GM13977 (cell line): ENCODE data around the gene CANT1.
A peak's percentile ranks its signal among the peaks of the same experiment; 100 is the strongest.

Experiments used
- DNase-seq: peaks from one replicate; pipeline ENCODE4 v3.0.0; 2012; ENCODE audit warnings: low spot score
- in situ Hi-C: fragments of 300-500 bp; cut with MboI; formaldehyde crosslinking; loops from one replicate; pipeline ENCODE4 v1.12.0; 2022; ENCODE audit warnings: low sequenced_read_pairs, low pct_unique_long_range_greater_than_20kb, mixed read lengths, inconsistent platforms; ENCODE audit not compliant: unreplicated experiment
- TF ChIP-seq, protein P1 (sequence below): IDR thresholded peaks from 2 replicates; pipeline ENCODE4 v1.5.1; 2012; ENCODE audit warnings: mild to moderate bottlenecking, control low read depth; ENCODE audit not compliant: insufficient read depth; ENCODE audit errors: extremely low read depth, missing control alignments

Gene CANT1

DNA sequence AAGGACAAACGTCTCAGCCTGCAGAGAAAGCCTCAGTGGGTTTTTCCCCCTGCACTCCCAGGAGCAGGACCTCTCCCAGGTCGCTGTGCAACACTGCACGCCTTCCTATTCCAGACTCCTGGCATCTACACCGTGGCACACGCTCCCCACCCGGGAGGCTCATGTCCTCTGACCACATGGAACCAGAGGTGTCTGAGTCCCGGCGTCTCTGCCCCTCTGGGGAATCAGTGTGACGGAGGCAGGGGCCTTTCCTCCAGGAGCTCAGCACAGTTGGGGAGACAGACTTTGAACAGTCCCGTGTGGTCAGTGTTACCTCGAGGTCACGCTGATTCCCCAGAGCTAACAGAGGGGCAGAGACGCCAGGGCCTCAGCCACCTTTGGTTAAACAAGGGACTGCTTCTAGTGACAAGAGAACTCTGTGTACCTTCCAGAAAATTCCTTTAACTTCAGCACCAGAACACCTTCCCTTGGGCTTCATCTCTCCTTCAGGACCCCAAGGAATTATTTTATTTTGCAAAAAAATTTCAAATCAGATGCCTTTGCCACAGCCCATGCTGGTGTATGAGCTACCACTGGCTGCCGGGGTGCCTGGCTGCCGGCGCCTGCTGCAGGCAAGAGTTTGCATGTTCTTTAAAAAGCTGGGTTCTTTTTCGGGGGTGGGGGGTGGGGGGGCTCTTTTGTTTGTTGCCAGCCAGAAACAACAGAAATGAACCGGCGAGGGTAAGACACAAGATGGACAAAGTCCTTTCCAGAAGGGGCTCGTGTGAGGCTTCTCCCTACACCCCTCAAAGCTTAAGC, 6.6 kb downstream of the CANT1 start:
- TF ChIP-seq, protein P1, sequence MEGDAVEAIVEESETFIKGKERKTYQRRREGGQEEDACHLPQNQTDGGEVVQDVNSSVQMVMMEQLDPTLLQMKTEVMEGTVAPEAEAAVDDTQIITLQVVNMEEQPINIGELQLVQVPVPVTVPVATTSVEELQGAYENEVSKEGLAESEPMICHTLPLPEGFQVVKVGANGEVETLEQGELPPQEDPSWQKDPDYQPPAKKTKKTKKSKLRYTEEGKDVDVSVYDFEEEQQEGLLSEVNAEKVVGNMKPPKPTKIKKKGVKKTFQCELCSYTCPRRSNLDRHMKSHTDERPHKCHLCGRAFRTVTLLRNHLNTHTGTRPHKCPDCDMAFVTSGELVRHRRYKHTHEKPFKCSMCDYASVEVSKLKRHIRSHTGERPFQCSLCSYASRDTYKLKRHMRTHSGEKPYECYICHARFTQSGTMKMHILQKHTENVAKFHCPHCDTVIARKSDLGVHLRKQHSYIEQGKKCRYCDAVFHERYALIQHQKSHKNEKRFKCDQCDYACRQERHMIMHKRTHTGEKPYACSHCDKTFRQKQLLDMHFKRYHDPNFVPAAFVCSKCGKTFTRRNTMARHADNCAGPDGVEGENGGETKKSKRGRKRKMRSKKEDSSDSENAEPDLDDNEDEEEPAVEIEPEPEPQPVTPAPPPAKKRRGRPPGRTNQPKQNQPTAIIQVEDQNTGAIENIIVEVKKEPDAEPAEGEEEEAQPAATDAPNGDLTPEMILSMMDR: no peak
- DNase-seq: no peak
- in situ Hi-C loops: no loop called here

DNA sequence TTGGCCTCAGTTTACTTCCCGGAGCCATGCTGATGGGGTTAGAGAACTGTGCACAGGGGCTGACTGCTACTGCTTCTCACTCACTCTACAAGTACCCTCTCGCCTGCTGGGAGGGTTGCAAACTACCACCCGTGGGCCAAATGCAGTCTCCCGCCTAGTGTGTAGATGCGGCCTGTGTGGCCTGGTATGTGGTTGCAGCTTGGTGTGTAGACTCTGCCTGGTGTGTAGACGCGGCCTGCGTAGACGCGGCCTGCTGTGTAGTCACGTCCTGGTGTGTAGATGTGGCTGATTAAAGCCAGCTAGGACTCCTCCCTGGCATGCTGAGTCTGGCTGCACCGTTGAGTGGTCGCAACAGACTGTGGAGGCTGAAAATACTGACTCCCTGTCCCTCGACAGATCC, 7.3 kb downstream of the CANT1 start:
- TF ChIP-seq, protein P1: no peak
- DNase-seq: no peak
- in situ Hi-C loops: no loop called here

DNA sequence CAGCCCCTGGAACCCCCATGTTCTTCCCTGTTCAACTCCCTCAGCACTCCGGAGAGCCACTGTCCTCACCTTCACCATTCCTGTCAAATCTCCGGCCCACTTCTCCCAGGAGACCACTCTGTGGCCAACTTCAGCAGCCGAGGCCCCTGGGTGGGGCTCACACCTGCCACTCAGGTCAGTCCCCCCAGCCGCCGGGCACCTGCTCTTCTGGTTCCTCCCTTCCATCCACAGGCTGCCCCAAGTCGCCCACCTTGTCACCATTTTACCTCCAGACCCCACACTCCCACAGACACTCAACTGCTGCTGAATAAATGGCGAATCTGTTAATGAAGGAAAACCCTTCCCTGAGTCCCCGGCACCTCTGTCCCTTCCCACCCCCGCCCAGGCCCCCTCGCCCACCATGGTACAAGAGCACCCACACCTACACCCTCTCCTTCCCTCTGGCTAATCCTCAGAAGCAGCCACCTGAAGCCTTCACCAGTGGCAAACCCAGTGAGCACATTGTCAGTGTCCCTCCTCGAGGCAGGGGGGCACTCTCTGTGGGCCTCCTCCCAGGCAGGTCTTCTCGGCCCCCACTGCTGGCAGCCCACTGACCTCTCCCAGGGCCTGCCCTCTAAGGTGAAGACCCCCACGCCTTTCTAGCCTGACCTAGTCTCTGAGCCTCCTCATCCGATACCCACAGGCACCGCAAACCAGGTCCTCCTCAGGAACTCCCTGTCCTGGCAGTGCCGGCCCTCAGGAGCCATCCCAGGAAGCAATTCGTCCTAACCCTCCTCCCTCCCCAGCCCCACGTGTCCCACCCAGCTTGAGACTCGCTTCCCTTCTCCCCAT, 8.2 kb downstream of the CANT1 start:
- DNase-seq: peak; percentile 13
- in situ Hi-C loops: no loop called here

DNA sequence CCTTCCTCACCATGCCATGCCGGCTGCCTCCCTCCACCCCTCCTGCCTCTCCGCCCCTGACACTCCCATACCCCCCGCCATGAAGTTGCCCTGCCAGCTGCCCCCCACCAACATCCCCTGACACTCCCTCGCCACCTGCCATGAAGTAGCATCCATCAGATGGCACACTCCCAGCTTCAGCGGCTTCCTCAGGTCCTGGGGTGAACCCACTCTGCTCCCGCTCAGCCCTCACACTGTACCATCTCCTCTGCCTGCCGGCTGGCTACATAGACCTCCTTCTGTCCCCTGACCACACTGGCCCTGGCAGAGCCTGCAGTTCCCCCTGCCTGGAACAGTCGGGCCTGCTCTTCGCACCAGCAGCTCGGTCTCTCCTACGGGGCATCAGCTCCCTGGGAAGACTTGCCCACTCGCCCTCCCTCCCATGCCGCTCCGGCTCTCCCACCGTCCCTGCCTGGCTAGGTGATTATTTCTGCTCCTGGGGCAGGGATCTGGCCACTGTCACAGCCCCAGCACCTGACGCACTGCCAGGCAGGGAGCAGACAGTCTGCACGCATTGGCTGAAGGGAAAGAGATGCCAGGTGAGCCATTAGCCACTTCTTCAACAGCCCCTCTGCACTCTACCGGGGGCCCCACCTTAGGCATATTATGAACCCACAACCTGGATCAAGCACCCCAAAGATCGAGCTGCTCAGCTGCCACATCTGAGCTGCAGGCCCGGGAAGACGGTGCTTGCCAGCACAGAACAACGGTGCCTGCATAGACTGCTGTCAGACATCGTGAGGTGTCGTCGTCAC, 9.0 kb downstream of the CANT1 start:
- TF ChIP-seq, protein P1: no peak
- in situ Hi-C loops: no loop called here
- DNase-seq: peak; percentile 7

More for the DNA sequence above, 8.2 kb downstream of the CANT1 start:
- TF ChIP-seq, protein P1: no peak

DNA sequence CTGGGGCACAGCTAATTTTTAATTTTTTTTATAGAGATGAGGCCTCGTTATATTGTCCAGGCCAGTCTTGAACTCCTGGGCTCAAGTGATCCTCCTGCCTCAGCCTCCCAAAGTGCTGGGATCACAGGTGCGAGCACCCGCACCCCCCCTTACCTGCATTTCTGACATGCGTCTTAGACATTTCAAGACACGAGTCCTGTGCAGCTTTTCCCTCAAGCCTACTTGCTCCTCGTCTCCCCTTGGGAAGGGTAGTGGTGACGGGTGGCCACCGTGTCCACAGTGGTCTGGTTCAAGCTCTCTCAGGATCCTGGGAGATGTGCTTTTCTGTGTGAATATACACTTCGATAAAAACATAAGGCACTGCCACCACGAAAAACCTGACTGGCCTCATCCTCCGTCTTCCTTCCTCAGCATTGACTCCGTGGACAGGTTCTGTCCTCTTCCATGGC, 9.6 kb downstream of the CANT1 start:
- peak; percentile 7 for DNase-seq
- TF ChIP-seq, protein P1: no peak
- in situ Hi-C loops: no loop called here
